HG03280 (cell line): ENCODE data around the gene NONO.
"Not testable (repeated sequence)": the region's sequence is repeated elsewhere in the genome, so short reads cannot be mapped to it uniquely, and the experiment has no call there.

Experiments
- ATAC-seq: cut with Tn5 transposase; IDR thresholded peaks from one replicate; pipeline ENCODE4 v1.9.1; 2021; ENCODE audit warnings: mild to moderate bottlenecking, moderate library complexity; ENCODE audit not compliant: unreplicated experiment

Gene NONO

GRCh38 chrX:71283403-71284143 is at the start of gene NONO:
NONO (plus strand) TSS chrX:71283635; CDS start chrX:71290638, 7,003 bp downstream.
- peak; percentile 91 for ATAC-seq

- no peak for ATAC-seq
Measured at GRCh38 chrX:71235482-71235881, 48.0 kb upstream of the NONO start.

GRCh38 chrX:71236836-71237235 is 46.6 kb upstream of the NONO start:
- ATAC-seq: no peak

GRCh38 chrX:71239781-71240180 is 43.7 kb upstream of the NONO start:
- no peak for ATAC-seq

GRCh38 chrX:71241301-71241700 is 42.1 kb upstream of the NONO start:
- no peak for ATAC-seq

- ATAC-seq: no peak
Measured at GRCh38 chrX:71244359-71245128, 38.9 kb upstream of the NONO start.

- no peak for ATAC-seq
Measured at GRCh38 chrX:71245159-71245558, 38.3 kb upstream of the NONO start.

GRCh38 chrX:71250841-71251240 is 32.6 kb upstream of the NONO start:
- no peak for ATAC-seq

GRCh38 chrX:71251466-71251973 is 31.9 kb upstream of the NONO start:
- no peak for ATAC-seq

GRCh38 chrX:71252221-71252620 is 31.2 kb upstream of the NONO start:
- no peak for ATAC-seq

GRCh38 chrX:71253253-71254091 is 30.0 kb upstream of the NONO start:
- ATAC-seq: no peak

GRCh38 chrX:71254092-71254963 is 29.1 kb upstream of the NONO start, which contains the start of gene ZMYM3:
ZMYM3 (minus strand) TSS chrX:71254140; CDS start chrX:71253255, 885 bp downstream.
- ATAC-seq: peak; percentile 94

GRCh38 chrX:71256051-71256450 is 27.4 kb upstream of the NONO start:
- ATAC-seq: no peak

- no peak for ATAC-seq
Measured at GRCh38 chrX:71256856-71257255, 26.6 kb upstream of the NONO start.

- ATAC-seq: not testable (repeated sequence)
Measured at GRCh38 chrX:71268624-71269023, 14.8 kb upstream of the NONO start.

- no peak for ATAC-seq
Measured at GRCh38 chrX:71269801-71270395, 13.5 kb upstream of the NONO start.

- ATAC-seq: not testable (repeated sequence)
Measured at GRCh38 chrX:71272313-71272712, 11.1 kb upstream of the NONO start.

- ATAC-seq: not testable (repeated sequence)
Measured at GRCh38 chrX:71281300-71281699, 2.1 kb upstream of the NONO start.

GRCh38 chrX:71282514-71283402 is 677 bp upstream of the NONO start:
- peak; percentile 28 for ATAC-seq
